H9 (cell line): ENCODE results near the gene PLEKHN1. TPM values are rescaled to one million over a fixed set of nuclear protein-coding genes. Genes with fewer than 3 reads are reported as not detected.

Experiments used
- DNase-seq: peaks from one replicate; pipeline ENCODE4 v3.0.0-alpha.2; 2017
- H2AFZ ChIP-seq: one replicate; pipeline ENCODE4 v1.6.1; 2013; ENCODE audit warnings: mild to moderate bottlenecking, low read length, control low read depth, moderate library complexity
- H2AK5ac ChIP-seq: 2 replicates; pipeline ENCODE4 v1.6.1; 2013; ENCODE audit warnings: low read length, control low read depth, mixed read lengths; ENCODE audit not compliant: insufficient read length
- H2BK120ac ChIP-seq: one replicate; pipeline ENCODE4 v1.6.1; 2013; ENCODE audit warnings: low read depth, mild to moderate bottlenecking, low read length, control low read depth, inconsistent platforms; ENCODE audit not compliant: poor library complexity, severe bottlenecking
- H2BK12ac ChIP-seq: 2 replicates; pipeline ENCODE4 v1.6.1; 2013; ENCODE audit warnings: low read length, control low read depth, mixed read lengths, low read depth; ENCODE audit not compliant: insufficient read length
- H2BK15ac ChIP-seq: 2 replicates; pipeline ENCODE4 v1.6.1; 2013; ENCODE audit warnings: low read depth, low read length, control low read depth
- H2BK20ac ChIP-seq: one replicate; pipeline ENCODE4 v1.6.1; 2013; ENCODE audit warnings: low read depth, mild to moderate bottlenecking, low read length, control low read depth, inconsistent platforms; ENCODE audit not compliant: poor library complexity, severe bottlenecking
- H2BK5ac ChIP-seq: 2 replicates; pipeline ENCODE4 v1.6.1; 2013; ENCODE audit warnings: low read length, control low read depth, mixed read lengths; ENCODE audit not compliant: insufficient read length
- H3K14ac ChIP-seq: 2 replicates; pipeline ENCODE4 v1.6.1; 2013; ENCODE audit warnings: low read length, control low read depth; ENCODE audit not compliant: insufficient read depth
- H3K18ac ChIP-seq: 2 replicates; pipeline ENCODE4 v1.6.1; 2013; ENCODE audit warnings: low read depth, mild to moderate bottlenecking, mixed read lengths, low read length, control low read depth; ENCODE audit not compliant: insufficient read length
- H3K23ac ChIP-seq: 2 replicates; pipeline ENCODE4 v1.6.1; 2013; ENCODE audit warnings: low read length, control low read depth, mixed read lengths, low read depth; ENCODE audit not compliant: insufficient read length
- H3K23me2 ChIP-seq: 2 replicates; pipeline ENCODE4 v1.6.1; 2013; ENCODE audit warnings: low read depth, mild to moderate bottlenecking, mixed read lengths, low read length, control low read depth; ENCODE audit not compliant: insufficient read length, poor library complexity, severe bottlenecking
- H3K27ac ChIP-seq: 2 replicates; pipeline ENCODE4 v1.5.1; 2013; ENCODE audit warnings: low read length, control low read depth, mixed read lengths, low read depth; ENCODE audit not compliant: insufficient read length
- H3K27me3 ChIP-seq: 2 replicates; pipeline ENCODE4 v1.6.1; 2013; ENCODE audit warnings: low read length, control low read depth, inconsistent platforms; ENCODE audit not compliant: insufficient read depth
- H3K4ac ChIP-seq: 2 replicates; pipeline ENCODE4 v1.6.1; 2013; ENCODE audit warnings: low read depth, mild to moderate bottlenecking, control low read depth, inconsistent platforms, low read length, moderate library complexity
- H3K4me1 ChIP-seq: 2 replicates; pipeline ENCODE4 v1.6.1; 2013; ENCODE audit warnings: low read length, control low read depth, inconsistent platforms; ENCODE audit not compliant: insufficient read depth
- H3K4me2 ChIP-seq: 2 replicates; pipeline ENCODE4 v1.6.1; 2013; ENCODE audit warnings: low read length, control low read depth, mixed read lengths; ENCODE audit not compliant: insufficient read length, insufficient read depth
- H3K56ac ChIP-seq: 2 replicates; pipeline ENCODE4 v1.6.1; 2013; ENCODE audit warnings: low read depth, mild to moderate bottlenecking, mixed read lengths, low read length, control low read depth; ENCODE audit not compliant: insufficient read length
- H3K79me1 ChIP-seq: 2 replicates; pipeline ENCODE4 v1.6.1; 2013; ENCODE audit warnings: low read depth, mild to moderate bottlenecking, moderate library complexity, low read length, control low read depth, inconsistent platforms; ENCODE audit not compliant: insufficient read depth, poor library complexity, severe bottlenecking
- H3K79me2 ChIP-seq: 2 replicates; pipeline ENCODE4 v1.6.1; 2013; ENCODE audit warnings: low read length, control low read depth, inconsistent platforms; ENCODE audit not compliant: insufficient read depth
- H3K9ac ChIP-seq: 2 replicates; pipeline ENCODE4 v1.6.1; 2013; ENCODE audit warnings: low read length, control low read depth, mixed read lengths; ENCODE audit not compliant: insufficient read length; ENCODE audit errors: extremely low read depth
- H3K9me3 ChIP-seq: one replicate; pipeline ENCODE4 v1.6.1; 2013; ENCODE audit warnings: low read depth, low read length, inconsistent platforms; ENCODE audit not compliant: control insufficient read depth
- H3T11ph ChIP-seq: one replicate; pipeline ENCODE4 v1.6.1; 2013; ENCODE audit warnings: mild to moderate bottlenecking, low read length, control low read depth, inconsistent platforms
- H4K20me1 ChIP-seq: one replicate; pipeline ENCODE4 v1.6.1; 2013; ENCODE audit not compliant: control insufficient read depth, insufficient read length, insufficient read depth
- H4K5ac ChIP-seq: 2 replicates; pipeline ENCODE4 v1.6.1; 2013; ENCODE audit warnings: low read depth, mild to moderate bottlenecking, mixed read lengths, low read length, control low read depth; ENCODE audit not compliant: insufficient read length
- H4K8ac ChIP-seq: replicated peaks from 2 replicates; pipeline ENCODE4 v1.6.1; 2013; ENCODE audit warnings: low read length, control low read depth, mixed read lengths, low read depth; ENCODE audit not compliant: insufficient read length
- H4K91ac ChIP-seq: 2 replicates; pipeline ENCODE4 v1.6.1; 2013; ENCODE audit warnings: low read depth, mild to moderate bottlenecking, moderate library complexity, mixed read lengths, low read length, control low read depth; ENCODE audit not compliant: insufficient read length
- H3K27ac Mint-ChIP-seq, 3 experiments: 2 replicates in 2 of 3; 3 replicates in 1 of 3; pipeline ENCODE4 v1.8.0; 2020 to 2021; ENCODE audit warnings: mixed read lengths in 3 of 3, mild to moderate bottlenecking in 1 of 3, moderate library complexity in 1 of 3
- H3K27me3 Mint-ChIP-seq: 2 replicates; pipeline ENCODE4 v1.8.0; 2021; ENCODE audit warnings: low read depth, mild to moderate bottlenecking, moderate library complexity, mixed read lengths
- H3K36me3 Mint-ChIP-seq, 3 experiments: 2 replicates in 2 of 3; 3 replicates in 1 of 3; pipeline ENCODE4 v1.8.0; 2020 to 2021; ENCODE audit warnings: low read depth in 3 of 3, mixed read lengths in 3 of 3; ENCODE audit not compliant: insufficient read depth in 1 of 3
- H3K4me1 Mint-ChIP-seq, 2 experiments: 2 replicates each; pipeline ENCODE4 v1.8.0; 2020; ENCODE audit warnings: mixed read lengths in 2 of 2
- H3K4me3 Mint-ChIP-seq, 2 experiments: 2 replicates in 1 of 2; 3 replicates in 1 of 2; pipeline ENCODE4 v1.8.0; 2020 to 2021; ENCODE audit warnings: mild to moderate bottlenecking in 2 of 2, mixed read lengths in 2 of 2, moderate library complexity in 1 of 2
- H3K9me3 Mint-ChIP-seq, 2 experiments: 2 replicates in 1 of 2; 3 replicates in 1 of 2; pipeline ENCODE4 v1.8.0; 2020; ENCODE audit warnings: mild to moderate bottlenecking in 2 of 2, mixed read lengths in 2 of 2, moderate library complexity in 1 of 2
- CTCF ChIP-seq: fragments of 200-600 bp; sonication (generic); conservative IDR thresholded peaks from 3 replicates; pipeline ENCODE4 v1.8.0; 2021; ENCODE audit warnings: antibody characterized with exemption, mild to moderate bottlenecking
- WGBS: extraction: QIAGEN DNeasy Blood & Tissue Kit; methylation state at CpG from one replicate; pipeline ENCODE4 v1.1.7; 2013; ENCODE audit warnings: missing lambda C conversion rate, low lambda C conversion rate, mixed read lengths; ENCODE audit not compliant: insufficient read length; ENCODE audit errors: extremely low coverage; 5-methylcytosine and 5-hydroxymethylcytosine counted together
- total RNA-seq: library from RNA; stranded (reverse); gene quantifications from 2 replicates; pipeline ENCODE4 v1.2.1, GENCODE V29; 2021

The PLEKHN1 gene
- total RNA-seq, 1 experiment from 2014 or later = 3.0 TPM

GRCh38 chr1:965526-966134 is 652 bp upstream of the PLEKHN1 start:
- Histone ChIP-seq H3K79me2 (no peaks in the 10 kb centered on the region), H3K4me1 (no peaks in the 10 kb centered on the region), H4K8ac (no peak overlapping the region), H3K18ac (no peak overlapping the region), H3K14ac (no peak overlapping the region), H2BK120ac (no peak overlapping the region), H2BK20ac (no peak overlapping the region), H3K4me2 (no peak overlapping the region), H2AFZ (no peak overlapping the region), H3K27ac (no peak overlapping the region), H3K56ac (no peak overlapping the region), H4K20me1 (no peaks in the 10 kb centered on the region), H2BK5ac (no peak overlapping the region), H4K5ac (no peak overlapping the region), H3K23me2 (peaks cover 12% of the 10 kb centered on the region), H4K91ac (no peak overlapping the region), H3K4ac (no peak overlapping the region), H3T11ph (no peak overlapping the region), H3K23ac (no peak overlapping the region), H3K27me3 (peaks cover 11% of the 10 kb centered on the region; the same call in 1 of the 2 replicates), H2BK12ac (no peak overlapping the region), H3K9ac (no peak overlapping the region), H3K79me1 (no peaks in the 10 kb centered on the region), H2BK15ac (no peak overlapping the region), H3K9me3 (no peaks in the 10 kb centered on the region), H2AK5ac (no peak overlapping the region)
- peaks cover 3 to 4% of the 10 kb centered on the region in 2 experiments; a peak in 3 of 5 replicates for H3K9me3 Mint-ChIP-seq
- H3K4me1 Mint-ChIP-seq = peaks cover 0 to 3% of the 10 kb centered on the region in 2 experiments; a peak in 1 of 4 replicates
- peaks cover 47% of the 10 kb centered on the region for H3K27me3 Mint-ChIP-seq
- H3K27ac Mint-ChIP-seq = no peak overlapping the region
- no peak overlapping the region for H3K4me3 Mint-ChIP-seq
- TF ChIP-seq CTCF = no peak
- no peak for DNase-seq
- WGBS = no CpG with 5 or more reads among the region's 26 CpGs
- H3K36me3 Mint-ChIP-seq = peaks cover 0 to 26% (median 24%) of the 10 kb centered on the region in 3 experiments; a peak in 6 of 7 replicates
